ENCODE data around the gene CDC45.
"Not testable (repeated sequence)": the region's sequence is repeated elsewhere in the genome, so short reads cannot be mapped to it uniquely, and the experiment has no call there.

The CDC45 gene

DNA sequence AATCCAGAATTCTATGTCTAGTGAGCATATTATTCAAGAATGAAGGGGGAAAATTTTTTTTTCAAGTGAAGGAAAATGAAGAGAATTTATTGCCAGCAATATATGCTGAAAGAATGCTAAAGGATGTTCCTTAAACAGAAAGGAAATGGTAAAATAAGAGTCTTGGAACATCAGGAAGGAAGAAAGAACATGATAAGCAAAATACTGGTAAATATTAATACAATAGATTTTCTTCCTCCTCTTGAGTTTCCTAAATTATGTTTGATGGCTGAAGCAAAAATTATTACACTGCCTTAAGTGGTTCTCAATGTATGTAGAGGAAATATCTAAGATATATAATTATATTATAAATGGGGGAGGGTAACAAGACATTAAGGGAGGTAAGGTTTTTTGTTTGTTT lies 54.1 kb downstream of the CDC45 start:
- DNase-seq: no peak

DNA sequence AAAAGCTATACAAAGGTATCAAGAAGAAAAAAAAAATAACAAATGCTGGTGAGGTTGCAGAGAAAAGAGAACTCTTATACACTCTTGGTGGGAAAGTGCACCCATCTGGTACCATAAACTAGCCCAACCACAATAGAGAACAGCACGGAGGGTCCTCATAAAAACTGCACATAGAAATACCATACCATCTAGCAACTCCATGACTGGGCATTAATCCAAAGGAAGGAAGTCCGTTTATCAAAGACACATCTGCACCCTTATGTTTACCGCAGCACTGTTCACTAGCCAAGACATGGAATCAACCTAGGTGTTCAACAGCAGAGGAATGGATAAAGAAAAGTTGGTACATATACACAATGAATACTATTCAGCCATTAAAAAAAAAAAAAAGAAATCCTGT lies 55.3 kb downstream of the CDC45 start:
- DNase-seq: no peak

DNA sequence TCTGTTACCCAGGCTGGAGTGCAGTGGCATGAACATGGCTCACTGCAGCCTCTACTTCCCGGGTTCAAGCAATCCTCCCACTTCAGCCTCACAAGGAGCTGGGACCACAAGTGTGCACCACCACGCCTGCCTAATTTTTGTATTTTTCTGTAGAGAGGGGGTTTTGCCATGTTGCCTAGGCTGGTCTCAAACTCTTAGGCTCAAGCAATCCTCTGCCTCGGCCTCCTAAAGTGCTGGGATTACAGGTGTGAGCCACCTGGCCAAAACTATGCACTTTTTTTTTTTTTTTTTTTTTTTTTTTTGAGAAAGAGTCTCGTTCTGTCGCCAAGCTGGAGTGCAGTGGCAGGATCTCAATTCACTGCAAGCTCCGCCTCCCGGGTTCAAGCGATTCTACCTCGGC lies 56.8 kb downstream of the CDC45 start:
- no peak for DNase-seq

GRCh38 chr22:19537941-19538488 lies 58.3 kb downstream of the CDC45 start:
- DNase-seq: no peak

DNA sequence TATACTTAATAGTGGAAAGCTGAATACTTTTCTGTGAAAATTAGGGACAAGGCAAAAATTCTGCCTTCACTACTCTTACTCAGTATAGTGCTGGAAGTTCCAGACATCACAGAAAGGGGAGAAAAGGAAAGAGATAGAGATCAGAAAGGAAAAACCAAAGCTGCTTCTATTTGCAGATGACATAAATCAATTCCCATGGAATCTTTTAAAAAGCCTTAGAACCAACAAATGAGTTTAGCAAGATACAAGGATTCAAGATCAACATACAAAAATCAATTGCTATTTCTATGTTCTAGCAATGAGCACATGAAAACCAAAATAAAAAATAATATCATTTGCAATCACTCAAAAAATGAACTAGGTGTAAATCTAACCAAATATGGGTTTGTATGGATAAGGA lies 60.7 kb downstream of the CDC45 start:
- DNase-seq: no peak

GRCh38 chr22:19543970-19544708 lies 64.4 kb downstream of the CDC45 start:
- DNase-seq: no peak

DNA sequence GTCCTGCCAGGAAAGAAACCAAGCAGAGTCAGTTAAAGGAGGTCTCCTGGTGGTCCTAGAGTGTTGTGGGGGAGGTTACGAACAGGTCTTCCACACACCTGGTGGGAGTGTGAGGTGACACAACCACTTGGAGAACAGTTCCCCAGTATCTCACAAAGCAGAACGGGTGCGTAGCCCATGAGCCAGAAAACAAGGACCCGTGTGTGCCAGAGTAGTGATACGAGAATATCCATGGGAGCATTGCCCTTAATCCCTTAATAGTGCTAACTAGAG lies 66.2 kb downstream of the CDC45 start:
- no peak for DNase-seq

DNA sequence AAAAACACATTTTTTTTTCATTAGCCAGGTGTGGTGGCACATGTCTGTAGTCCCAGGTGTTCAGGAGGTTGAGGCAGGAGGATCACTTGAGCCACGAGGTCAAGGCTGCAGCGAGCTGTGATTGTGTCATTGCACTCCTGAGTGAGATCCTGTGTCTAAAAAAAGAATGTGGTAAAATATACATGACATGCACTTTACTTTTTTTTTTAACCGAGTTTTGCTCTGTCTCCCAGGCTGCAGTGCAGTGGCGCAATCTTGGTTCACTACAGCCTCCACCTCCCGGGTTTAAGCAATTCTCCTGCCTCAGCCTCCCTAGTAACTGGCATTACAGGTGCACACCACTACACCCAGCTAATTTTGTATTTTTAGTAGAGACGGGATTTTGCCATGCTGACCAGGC lies 67.0 kb downstream of the CDC45 start:
- DNase-seq: no peak

DNA sequence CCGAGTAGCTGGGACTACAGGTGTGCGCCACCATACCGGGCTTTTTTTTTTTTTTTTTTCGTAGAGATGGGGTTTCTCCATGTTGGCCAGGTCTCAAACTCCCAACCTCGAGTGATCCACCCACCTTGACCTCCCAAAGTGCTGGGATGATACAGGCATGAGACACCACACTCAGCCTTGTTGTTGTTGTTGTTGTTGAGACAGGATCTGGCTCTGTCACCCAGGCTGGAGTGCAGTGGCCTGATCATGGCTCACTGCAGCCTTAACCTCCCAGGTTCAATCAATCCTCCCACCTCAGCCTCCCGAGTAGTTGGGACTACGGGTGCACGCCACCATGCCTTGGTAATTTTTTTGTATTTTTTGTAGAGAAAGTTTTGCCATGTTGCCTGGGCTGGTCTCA lies 67.9 kb downstream of the CDC45 start:
- no peak for DNase-seq

GRCh38 chr22:19548427-19548826 lies 68.7 kb downstream of the CDC45 start:
- DNase-seq: not testable (repeated sequence)

- no peak for DNase-seq
These were observed 69.2 kb downstream of the CDC45 start for GRCh38 chr22:19548964-19549363.

DNA sequence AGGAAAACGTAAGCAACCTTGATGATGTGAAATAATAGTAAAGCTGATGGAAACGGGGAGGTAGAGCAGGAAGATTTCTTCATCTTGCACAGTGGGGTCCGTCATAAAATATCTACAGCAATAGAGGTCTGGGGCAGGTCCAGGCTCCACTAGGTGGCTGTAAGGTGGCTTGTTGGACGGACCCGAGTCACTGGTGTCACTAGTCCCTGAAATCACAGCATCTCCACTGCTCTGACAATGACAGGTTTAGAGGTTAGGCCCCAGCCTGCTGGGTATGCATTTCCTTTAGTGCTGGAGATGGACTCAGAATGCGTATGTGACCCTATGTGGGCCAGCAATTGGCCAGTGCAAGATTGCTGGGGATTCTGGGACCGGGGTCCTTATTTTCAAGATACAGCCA lies 69.7 kb downstream of the CDC45 start:
- DNase-seq: no peak

DNA sequence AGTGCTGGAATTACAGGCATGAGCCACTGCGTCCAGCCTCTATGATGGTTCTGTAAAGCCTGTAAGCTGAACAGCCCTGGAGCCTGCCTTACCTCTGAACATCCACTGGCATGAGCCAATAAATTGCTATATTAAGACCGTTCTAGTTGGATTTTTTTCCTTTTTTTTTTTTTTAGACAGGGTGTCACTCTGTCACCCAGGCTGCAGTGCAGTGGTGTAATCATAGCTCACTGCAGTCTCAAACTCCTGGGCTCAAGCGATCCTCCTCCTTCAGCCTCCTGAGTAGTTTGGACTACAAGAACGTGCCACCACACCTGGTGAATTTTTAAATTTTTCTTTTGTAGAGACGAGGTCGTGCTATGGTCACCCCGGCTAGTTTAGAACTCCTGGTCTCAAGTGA lies 70.7 kb downstream of the CDC45 start:
- DNase-seq: no peak

DNA sequence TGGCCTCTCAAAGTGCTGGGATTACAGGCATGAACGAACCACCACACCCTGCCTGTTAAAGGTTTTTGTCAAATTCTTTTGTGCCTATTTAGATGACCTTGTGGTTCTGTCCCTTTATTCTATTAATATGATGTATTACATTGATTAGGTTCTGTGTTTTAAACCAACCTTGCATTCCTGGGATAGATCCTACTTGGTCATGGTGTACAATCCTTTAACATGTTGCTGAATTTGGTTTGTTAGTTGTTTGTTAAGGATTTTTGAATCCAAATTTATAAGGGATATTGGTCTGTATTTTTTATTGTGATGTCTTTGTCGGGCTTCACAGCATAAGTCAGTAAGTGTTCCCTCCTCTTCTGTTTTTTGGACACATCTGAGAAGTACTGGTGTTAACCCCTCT lies 73.5 kb downstream of the CDC45 start:
- no peak for DNase-seq

DNA sequence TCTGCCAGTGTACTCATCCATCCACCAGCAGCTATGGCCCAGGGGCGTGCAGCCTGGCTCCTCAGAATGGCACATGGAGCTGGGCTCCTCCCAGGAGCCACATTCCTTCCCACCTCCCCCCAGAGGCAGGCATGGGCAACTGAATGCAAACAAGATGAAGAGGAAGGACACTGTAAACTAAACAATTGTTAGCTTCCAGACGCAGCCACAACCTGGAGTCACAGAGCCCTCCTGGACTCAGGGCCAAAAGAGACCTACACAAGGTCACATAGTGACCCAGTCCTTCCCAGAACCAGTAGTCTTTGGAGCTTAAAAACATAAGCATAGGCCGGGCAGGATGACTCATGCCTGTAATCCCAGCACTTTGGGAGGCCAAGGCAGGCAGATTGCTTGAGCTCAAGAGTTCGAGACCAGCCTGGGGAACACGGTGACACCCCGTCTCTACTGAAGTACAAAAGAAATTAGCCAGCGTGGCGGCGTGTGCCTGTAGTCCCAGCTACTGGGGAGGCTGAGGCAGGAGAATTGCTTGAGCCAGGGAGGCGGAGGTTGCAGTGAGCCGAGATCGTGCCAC lies 75.2 kb downstream of the CDC45 start:
- peak in 1 of 2 experiments; percentile 34 for DNase-seq

- no peak for DNase-seq
These were observed 75.9 kb downstream of the CDC45 start for GRCh38 chr22:19555651-19556050.

DNA sequence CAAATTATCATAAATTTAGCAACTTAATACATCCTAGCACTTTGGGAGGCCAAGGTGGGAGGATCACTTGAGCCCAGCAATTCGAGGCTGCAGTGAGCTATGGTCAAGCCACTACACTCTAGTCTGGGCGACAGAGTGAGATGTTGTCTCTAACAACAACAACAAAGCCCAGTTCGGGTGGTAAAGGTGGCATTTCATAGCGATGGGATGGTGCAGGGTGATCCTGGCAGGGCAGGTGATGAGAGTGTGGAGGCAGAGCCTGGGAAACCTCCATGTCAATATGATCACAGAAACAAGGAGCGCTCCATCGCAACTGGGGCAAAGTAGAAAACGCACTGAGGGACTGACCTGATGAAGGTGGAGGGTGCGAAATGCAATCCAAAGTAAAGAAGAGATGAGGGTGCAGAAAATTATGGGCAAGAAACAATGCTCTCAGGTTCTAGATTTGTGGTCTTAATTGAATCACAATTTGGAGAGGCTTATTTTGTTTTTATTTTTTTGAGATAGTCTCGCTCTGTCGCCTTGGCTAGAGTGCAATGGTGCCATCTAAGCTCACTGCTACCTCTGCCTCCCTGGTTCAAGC lies 77.3 kb downstream of the CDC45 start:
- DNase-seq: no peak

DNA sequence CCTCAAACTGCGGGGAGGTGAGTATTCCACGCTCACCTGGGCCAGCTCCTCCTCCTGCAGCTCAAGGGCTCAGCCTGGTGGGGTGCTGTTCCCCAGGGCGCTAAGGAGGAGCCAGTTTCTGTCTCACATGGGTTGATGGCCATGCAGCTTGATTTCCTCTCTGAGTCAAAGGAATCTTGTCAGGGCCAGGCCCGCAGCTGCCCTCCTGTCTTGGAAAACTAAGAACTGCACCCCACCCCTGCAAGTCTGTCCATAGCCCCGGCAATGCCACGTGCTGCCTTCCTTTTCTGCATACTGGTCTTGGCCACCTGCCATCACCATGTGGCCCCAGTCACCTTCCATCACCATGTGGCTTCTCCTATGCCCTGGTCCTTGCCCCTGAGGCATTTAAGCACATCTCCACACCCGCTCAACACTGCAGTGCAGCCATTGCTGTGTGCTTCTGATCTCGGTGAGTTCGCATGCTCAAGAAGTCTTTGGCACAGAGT lies 79.6 kb downstream of the CDC45 start:
- no peak for DNase-seq

DNA sequence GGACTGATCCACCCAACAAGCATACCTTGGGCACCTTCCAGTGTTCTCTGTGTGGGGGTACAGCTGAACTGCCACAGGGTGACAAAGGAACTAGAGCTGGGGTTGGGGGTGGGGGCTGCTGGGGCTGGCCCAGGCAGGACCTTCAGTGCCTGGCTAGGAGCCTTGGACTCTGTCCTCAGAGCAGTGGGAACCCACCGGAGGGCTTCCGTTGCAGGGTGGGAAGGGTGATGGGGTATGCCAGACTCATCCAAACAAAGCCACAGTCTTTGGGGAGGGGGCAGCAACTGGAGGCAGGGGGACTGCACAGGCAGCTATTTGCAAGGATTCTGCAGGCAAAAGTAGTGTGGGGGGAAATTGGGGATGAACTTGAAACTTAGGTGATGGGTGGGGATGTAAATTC lies 80.2 kb downstream of the CDC45 start:
- no peak for DNase-seq

GRCh38 chr22:19565382-19566278 lies 85.9 kb downstream of the CDC45 start:
- no peak for DNase-seq

DNA sequence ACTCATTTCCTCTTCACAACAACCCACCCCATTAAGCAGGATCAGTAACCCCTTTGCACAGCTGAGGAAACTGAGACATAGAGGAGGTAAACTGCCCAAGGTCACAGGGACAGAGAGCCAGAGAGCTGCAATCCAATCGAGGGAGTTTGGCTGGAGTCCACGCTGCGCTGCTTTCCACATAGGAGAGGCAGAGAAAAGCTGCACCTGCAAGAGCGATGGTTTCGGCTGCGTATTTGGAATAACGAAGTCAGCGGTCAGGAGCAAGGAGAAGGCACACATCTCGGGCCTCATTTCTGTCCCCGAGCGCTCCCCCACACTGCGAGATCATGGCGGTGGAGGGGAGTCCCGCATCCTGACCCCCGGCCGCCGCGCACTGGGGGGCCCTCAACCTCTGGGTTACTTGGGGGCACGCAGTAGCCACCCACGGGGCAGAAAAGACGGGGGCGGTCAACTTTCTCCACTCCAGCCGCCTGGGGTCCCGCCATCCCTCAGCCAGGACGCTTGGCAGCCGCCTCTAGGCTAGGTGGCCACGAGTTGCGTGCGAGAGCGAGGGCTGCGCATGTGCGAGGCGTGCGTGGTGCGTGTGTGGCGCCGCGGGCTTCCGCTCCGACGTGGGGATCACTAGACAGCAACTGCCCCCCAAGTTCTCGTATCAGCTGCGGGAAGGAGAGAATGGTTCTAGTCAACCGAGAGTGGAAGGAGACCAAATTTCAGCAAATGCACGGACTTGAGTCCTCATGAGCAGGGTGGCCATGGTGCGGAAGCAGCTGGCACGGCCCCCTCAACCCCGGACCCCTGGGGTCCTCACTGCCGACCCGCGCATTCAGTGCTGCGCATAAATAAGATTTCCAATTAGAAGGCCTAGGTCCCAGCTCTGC lies 86.8 kb downstream of the CDC45 start:
- DNase-seq: no peak
